ENCODE results near the gene MSRB3.

DNA sequence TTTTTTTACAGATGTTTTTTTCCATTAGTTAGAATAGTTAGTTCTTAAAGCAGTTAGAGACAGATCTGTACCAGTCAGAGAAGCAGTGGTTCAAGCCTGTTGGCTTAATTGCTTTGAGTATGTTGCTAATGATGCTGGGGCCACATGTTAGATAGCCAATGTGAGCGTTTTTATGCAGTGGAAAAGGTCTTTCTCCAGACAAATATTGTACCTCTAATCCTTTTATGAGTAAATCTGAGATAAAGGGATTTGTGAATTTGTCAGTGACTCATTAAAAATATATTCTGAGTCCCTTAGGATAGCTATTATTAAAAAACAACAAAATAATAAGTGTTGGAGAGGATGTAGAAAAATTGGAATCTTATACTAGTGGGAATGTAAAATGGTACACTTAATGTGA lies 154.2 kb downstream of the MSRB3 start:
- TF ChIP-seq SIN3A (IDR thresholded peaks at IDR 0.05; ENCODE audit: borderline replicate concordance, insufficient read depth, low read length), result no peak
- TF ChIP-seq POLR2AphosphoS5 (IDR thresholded peaks at IDR 0.05; ENCODE audit: low read depth, low read length), result no peak
- TF ChIP-seq, protein P1, sequence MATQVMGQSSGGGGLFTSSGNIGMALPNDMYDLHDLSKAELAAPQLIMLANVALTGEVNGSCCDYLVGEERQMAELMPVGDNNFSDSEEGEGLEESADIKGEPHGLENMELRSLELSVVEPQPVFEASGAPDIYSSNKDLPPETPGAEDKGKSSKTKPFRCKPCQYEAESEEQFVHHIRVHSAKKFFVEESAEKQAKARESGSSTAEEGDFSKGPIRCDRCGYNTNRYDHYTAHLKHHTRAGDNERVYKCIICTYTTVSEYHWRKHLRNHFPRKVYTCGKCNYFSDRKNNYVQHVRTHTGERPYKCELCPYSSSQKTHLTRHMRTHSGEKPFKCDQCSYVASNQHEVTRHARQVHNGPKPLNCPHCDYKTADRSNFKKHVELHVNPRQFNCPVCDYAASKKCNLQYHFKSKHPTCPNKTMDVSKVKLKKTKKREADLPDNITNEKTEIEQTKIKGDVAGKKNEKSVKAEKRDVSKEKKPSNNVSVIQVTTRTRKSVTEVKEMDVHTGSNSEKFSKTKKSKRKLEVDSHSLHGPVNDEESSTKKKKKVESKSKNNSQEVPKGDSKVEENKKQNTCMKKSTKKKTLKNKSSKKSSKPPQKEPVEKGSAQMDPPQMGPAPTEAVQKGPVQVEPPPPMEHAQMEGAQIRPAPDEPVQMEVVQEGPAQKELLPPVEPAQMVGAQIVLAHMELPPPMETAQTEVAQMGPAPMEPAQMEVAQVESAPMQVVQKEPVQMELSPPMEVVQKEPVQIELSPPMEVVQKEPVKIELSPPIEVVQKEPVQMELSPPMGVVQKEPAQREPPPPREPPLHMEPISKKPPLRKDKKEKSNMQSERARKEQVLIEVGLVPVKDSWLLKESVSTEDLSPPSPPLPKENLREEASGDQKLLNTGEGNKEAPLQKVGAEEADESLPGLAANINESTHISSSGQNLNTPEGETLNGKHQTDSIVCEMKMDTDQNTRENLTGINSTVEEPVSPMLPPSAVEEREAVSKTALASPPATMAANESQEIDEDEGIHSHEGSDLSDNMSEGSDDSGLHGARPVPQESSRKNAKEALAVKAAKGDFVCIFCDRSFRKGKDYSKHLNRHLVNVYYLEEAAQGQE (IDR thresholded peaks at IDR 0.05; ENCODE audit: insufficient read depth in 1 of 2, low read depth in 2 of 2, low read length in 2 of 2), result no peak
